ENCODE measurements around the gene VSTM2L.

DNA sequence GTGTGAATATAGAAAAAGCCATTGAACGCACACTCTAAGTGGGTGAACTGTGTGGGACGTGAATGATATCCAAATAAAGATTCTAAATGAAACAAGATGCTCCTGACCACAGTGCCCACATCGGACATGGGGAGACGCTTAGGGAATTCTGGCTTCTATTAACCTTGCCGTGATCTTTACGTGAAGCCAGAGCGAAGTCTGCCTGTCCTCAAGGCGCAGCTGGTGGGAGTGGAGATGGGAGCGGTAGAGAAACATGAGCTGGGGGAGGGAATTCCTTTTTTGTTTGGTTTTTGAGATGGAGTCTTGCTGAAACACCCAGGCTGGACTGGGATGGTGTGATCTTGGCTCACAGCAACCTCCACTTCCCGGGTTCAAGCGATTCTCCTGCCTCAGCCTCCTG, 46.0 kb downstream of the VSTM2L start:
- no peak for TF ChIP-seq ZEB2 (IDR thresholded peaks at IDR 0.05)
- TF ChIP-seq SNIP1 (IDR thresholded peaks at IDR 0.05; ENCODE audit: low read depth) = no peak
- TF ChIP-seq, protein P1, sequence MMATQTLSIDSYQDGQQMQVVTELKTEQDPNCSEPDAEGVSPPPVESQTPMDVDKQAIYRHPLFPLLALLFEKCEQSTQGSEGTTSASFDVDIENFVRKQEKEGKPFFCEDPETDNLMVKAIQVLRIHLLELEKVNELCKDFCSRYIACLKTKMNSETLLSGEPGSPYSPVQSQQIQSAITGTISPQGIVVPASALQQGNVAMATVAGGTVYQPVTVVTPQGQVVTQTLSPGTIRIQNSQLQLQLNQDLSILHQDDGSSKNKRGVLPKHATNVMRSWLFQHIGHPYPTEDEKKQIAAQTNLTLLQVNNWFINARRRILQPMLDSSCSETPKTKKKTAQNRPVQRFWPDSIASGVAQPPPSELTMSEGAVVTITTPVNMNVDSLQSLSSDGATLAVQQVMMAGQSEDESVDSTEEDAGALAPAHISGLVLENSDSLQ (IDR thresholded peaks at IDR 0.05) = no peak
- TF ChIP-seq POLR2A (conservative IDR thresholded peaks at IDR 0.05) = no peak
- TF ChIP-seq RAD21 (CRISPR knock-in tag; conservative IDR thresholded peaks at IDR 0.05 in 1 of 2, IDR thresholded peaks at IDR 0.05 in 1 of 2) = no peak
- no peak for TF ChIP-seq CBX2 (IDR thresholded peaks at IDR 0.05; ENCODE audit: insufficient read depth, low read length, poor library complexity, severe bottlenecking)
- TF ChIP-seq, protein P2, sequence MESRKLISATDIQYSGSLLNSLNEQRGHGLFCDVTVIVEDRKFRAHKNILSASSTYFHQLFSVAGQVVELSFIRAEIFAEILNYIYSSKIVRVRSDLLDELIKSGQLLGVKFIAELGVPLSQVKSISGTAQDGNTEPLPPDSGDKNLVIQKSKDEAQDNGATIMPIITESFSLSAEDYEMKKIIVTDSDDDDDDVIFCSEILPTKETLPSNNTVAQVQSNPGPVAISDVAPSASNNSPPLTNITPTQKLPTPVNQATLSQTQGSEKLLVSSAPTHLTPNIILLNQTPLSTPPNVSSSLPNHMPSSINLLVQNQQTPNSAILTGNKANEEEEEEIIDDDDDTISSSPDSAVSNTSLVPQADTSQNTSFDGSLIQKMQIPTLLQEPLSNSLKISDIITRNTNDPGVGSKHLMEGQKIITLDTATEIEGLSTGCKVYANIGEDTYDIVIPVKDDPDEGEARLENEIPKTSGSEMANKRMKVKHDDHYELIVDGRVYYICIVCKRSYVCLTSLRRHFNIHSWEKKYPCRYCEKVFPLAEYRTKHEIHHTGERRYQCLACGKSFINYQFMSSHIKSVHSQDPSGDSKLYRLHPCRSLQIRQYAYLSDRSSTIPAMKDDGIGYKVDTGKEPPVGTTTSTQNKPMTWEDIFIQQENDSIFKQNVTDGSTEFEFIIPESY (CRISPR knock-in tag; IDR thresholded peaks at IDR 0.05) = no peak
- no peak for TF ChIP-seq POLR2B (IDR thresholded peaks at IDR 0.05; ENCODE audit: low read depth, partially characterized antibody)
- TF ChIP-seq SRSF1 (IDR thresholded peaks at IDR 0.05; ENCODE audit: low read depth, low read length) = no peak
- TF ChIP-seq, protein P3, sequence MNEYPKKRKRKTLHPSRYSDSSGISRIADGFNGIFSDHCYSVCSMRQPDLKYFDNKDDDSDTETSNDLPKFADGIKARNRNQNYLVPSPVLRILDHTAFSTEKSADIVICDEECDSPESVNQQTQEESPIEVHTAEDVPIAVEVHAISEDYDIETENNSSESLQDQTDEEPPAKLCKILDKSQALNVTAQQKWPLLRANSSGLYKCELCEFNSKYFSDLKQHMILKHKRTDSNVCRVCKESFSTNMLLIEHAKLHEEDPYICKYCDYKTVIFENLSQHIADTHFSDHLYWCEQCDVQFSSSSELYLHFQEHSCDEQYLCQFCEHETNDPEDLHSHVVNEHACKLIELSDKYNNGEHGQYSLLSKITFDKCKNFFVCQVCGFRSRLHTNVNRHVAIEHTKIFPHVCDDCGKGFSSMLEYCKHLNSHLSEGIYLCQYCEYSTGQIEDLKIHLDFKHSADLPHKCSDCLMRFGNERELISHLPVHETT (CRISPR knock-in tag; conservative IDR thresholded peaks at IDR 0.05 in 1 of 2, IDR thresholded peaks at IDR 0.05 in 1 of 2) = no peak
- TF ChIP-seq, protein P4, sequence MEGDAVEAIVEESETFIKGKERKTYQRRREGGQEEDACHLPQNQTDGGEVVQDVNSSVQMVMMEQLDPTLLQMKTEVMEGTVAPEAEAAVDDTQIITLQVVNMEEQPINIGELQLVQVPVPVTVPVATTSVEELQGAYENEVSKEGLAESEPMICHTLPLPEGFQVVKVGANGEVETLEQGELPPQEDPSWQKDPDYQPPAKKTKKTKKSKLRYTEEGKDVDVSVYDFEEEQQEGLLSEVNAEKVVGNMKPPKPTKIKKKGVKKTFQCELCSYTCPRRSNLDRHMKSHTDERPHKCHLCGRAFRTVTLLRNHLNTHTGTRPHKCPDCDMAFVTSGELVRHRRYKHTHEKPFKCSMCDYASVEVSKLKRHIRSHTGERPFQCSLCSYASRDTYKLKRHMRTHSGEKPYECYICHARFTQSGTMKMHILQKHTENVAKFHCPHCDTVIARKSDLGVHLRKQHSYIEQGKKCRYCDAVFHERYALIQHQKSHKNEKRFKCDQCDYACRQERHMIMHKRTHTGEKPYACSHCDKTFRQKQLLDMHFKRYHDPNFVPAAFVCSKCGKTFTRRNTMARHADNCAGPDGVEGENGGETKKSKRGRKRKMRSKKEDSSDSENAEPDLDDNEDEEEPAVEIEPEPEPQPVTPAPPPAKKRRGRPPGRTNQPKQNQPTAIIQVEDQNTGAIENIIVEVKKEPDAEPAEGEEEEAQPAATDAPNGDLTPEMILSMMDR (IDR thresholded peaks at IDR 0.05 in 2 of 3, conservative IDR thresholded peaks at IDR 0.05 in 1 of 3; ENCODE audit: insufficient read depth in 2 of 3, low read depth in 1 of 3, low read length in 3 of 3) = no peak

Data from K562 (cell line).